NOMO-1 treated with DMSO at 0.1 percent for 48 hours (cell line): ENCODE data around the gene GABRE.
A peak's percentile ranks its signal among the peaks of the same experiment; 100 is the strongest.

Experiments
- DNase-seq: peaks from one replicate; lab custom pipeline; 2025; ENCODE audit not compliant: unreplicated experiment; lab: John Stamatoyannopoulos, UW

GABRE gene

GRCh38 chrX:151974336-151975227, at the start of gene GABRE:
Gene GABRE (minus strand): TSS chrX:151974676. CDS start chrX:151974625, 51 bp downstream.
- no peak for DNase-seq

DNA sequence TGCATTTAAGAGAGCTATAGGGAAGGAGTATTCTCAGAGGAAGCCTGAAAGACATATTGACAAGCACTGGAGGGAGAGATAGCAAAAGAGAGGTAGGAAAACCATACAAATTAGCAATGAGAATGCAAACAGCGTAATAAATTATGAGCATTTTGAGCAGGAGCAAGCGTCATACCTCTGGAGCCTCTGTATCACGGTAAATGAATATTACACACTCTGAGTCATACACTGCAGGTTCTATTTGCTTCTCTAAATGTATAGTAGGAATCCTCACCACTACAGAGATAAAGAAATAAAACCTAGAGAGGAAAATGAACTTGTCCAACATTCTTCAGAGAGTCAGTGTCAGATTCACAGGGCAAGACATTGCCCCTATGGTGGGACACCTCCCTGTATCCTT, 46.4 kb upstream of the GABRE start:
- DNase-seq, result no peak

DNA sequence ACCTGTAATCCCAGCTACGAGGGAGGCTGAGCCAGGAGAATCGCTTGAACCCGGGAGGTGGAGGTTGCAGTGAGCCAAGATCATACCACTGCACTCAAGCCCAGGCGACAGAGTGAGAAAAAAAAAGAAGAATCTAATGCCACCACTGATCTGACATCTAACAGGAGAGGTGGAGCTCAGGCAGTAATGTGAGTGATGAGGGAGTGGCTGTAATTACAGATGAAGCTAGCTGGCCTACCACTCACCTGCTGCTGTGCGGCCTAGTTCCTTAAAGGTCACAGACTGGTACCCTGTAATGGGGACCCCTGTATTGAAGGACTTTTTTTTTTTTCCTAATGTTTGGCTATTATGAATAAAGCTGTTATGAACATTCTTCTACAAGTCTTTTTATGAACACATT, 25.3 kb upstream of the GABRE start:
- no peak for DNase-seq

DNA sequence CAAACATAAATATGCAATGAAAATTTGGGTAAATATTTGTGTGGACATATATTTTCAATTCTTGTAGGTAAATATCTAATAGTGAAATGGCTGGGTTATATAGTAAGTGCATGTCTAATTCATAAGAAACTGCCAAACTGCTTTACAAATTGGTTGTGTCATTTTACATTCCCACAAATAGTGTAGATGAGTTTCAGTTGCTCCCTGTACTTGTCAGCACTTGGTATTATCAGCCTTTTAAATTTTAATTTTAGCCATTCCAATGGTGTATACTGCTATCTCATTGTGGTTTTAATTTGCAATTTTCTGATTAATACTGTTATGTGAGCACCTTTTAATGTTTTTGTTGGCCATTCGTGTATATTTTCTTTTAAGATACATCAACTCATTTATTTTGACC, 23.1 kb upstream of the GABRE start:
- DNase-seq, result no peak

DNA sequence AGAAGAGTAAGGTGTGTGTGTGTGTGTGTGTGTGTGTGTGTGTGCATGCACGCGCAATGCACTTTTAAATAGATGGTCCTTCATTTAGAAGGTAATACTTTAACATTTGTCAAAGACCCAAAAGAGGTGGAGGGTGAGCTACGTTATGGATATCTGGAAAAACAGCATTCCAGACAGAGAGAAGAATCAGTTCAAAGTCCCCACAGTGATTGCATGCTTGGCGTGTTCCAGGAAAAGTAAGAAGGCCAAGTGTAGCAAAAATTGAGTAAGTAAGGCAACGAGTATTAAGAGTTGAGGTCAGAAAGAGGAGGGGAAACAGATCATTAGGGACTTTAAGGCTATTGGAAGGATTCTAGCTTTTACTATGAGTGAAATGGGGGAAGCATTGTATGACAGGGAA, 21.9 kb upstream of the GABRE start:
- DNase-seq, result no peak

DNA sequence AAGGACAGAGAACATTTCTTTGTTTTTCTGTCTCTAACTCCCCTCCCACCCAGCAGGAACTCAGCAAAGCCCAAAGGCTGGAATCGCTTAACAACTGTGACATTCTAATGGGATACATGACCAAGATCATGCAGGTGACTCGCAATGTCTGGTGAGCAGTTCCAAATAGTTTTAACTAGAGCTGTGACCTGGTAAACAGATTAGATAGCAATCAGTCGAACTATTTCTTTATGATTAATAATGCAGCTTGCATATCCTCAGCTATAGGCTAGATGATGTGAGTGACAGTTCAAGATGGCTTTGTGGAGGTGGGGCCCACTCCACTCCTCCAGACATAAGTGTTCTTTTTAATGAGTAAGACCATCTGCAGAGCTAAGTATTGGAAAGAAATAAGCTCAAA, 20.0 kb upstream of the GABRE start:
- no peak for DNase-seq

DNA sequence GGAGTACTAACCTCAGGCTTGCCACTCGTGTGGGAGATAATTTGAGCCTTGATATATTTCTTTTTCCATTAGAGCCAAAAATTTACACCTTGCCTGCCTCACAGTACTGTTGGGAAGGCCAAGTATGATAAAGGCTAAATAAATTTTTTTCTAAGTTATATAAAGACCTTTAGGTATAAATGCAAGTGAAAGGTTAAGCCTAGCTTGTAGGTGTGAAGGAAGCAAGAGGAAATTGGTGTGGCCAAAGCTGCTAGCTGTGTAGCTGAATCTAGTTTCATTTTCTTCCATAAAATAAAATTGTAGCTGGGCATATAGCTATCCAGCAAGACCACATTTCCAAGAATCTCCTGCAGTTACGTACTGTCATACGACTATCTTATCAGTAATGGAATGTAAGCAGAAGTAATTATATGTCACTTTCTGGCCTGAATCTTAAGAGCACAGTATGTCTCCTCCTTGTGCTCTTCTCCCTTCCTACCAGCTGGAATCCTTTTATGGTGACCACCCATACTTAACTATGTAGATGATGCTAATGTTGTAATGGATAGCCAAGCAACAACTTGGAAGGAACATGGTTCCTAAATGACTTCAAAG, 14.3 kb upstream of the GABRE start:
- no peak for DNase-seq

DNA sequence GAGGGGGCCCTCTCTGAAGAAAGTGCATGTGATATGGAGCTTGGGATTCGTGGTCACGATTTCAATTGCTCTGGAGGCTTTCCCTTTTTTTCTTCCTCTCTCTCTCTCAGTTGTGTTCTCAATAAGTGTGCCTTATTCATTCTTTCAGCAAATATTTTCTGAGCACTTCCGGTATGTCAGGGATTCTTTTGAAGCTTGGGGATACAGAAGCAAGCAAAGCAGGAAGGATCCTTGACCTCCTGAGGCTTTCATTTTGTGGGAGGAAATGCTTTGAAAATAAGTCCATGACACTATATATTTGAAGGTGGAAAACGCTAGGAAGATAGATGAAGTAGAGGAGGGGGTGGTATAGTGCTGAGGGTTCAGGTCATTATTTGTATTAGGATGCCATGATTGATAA, 12.6 kb upstream of the GABRE start:
- no peak for DNase-seq

- no peak for DNase-seq
Observed at GRCh38 chrX:151985955-151986354, 11.5 kb upstream of the GABRE start.

GRCh38 chrX:151985531-151985930, 11.1 kb upstream of the GABRE start:
- DNase-seq, result no peak

- peak; percentile 6 for DNase-seq
Observed at GRCh38 chrX:151984902-151985301, 10.4 kb upstream of the GABRE start.

DNA sequence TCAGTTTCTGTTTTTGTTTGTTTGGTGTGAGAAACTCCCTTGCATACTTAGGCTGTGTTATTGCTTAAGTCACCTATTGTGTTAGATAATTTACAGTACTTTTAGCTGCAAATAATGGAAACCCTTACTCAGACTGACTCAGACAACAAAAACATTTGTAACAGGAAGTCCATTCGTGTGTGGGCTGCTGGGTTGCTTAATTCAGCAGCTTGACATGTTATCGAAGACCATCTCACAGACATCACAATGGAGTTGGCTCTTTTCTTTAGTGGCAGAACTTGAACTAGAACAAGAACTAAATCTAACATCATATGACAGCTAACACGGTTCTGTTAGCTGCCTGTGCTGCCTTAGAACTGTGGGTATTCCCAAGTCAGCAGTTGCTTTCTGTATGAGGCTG, 9.9 kb upstream of the GABRE start:
- DNase-seq, result peak; percentile 44

DNA sequence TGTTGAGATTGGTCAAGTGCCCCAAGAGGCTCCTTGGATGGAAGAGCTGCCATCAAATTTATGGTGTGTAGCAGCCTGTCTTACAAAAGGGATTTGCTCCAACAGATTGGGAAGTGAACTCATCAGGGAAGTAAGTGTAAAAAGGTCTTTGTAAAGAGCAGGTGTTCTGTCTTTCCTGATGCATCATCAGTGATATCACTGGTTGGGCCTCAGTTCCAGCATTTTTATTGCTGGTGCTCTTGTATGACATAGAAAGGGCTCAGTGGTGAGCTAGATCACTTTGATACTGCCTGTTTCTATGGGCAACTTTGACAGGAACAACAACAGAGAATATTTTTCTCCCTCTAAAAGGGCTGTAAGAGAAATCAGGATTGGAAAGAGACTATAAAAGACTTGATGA, 8.7 kb upstream of the GABRE start:
- DNase-seq, result no peak

- DNase-seq, result no peak
Observed at GRCh38 chrX:151982222-151982621, 7.7 kb upstream of the GABRE start.

- no peak for DNase-seq
Observed at GRCh38 chrX:151981129-151981528, 6.7 kb upstream of the GABRE start.

GRCh38 chrX:151977923-151978322, 3.4 kb upstream of the GABRE start:
- no peak for DNase-seq

GRCh38 chrX:151977009-151977408, 2.5 kb upstream of the GABRE start:
- DNase-seq, result no peak

GRCh38 chrX:151975736-151976275, 1.3 kb upstream of the GABRE start:
- DNase-seq, result no peak

DNA sequence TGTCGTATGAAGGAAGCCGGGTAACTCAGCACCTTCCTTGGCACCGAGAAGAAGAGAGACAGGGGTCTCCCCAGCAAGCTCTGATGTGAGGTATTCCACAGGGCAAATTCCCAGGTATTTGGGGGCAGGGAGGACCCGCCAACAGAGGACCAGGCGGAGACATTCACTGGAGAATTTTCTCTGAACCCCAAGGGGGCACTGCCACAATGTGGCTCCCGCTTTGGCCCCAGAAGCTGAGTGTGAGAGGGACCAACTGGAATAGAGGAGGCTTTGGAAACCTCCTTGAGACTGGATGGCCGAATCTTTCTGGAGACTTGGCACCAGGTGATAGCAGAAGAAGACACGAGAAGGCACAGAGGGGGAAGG, 735 bp upstream of the GABRE start:
- no peak for DNase-seq

GRCh38 chrX:151973851-151974335, 583 bp downstream of the GABRE start:
- no peak for DNase-seq

GRCh38 chrX:151973060-151973661, 1.3 kb downstream of the GABRE start:
- DNase-seq, result no peak

GRCh38 chrX:151970661-151971060, 3.8 kb downstream of the GABRE start:
- no peak for DNase-seq
